ENCODE data around the gene KLHL5. TPM values are rescaled to one million over a fixed set of nuclear protein-coding genes. Genes with fewer than 3 reads are reported as not detected.

KLHL5 gene
- total RNA-seq, 1 donor from 2014 or later = 62.7 TPM

DNA sequence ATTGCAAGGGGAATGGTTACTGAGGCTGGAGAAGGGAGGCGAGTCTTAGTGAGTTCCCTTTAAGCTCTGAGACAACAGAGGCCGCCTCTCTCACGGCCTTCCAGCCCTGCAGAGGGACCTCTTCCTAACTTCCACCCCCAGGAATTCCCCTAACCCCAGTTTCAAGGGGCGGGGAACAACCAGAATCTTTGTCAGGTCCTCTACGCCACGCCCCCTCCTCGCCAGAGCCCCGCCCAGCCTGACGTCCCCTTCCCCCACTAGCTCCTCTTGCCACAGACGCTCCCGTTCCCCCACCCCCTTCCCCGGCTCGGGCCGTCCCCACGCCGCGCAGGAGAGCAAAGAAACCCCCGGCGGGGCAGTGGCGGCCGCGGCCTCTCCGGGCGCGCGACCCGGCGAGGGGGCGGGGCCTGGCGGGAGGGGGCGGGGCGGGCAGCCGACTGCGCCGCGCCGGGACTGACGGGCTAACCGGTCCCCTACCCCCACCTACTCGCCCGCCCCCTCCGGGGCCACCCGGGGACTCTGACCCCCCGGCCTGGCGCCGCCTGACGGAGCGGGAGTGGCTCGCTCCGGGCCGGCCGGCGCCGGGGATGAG is 17.6 kb upstream of the KLHL5 start:
- DNase-seq (ENCODE audit: low read depth) = no peak
- TF ChIP-seq CTCF (conservative IDR thresholded peaks at IDR 0.05; ENCODE audit: low read depth, low read length) = no peak
- H3K4me3 ChIP-seq (ENCODE audit: low read depth, low read length) = peak overlapping the region; percentile 59

- H3K4me3 ChIP-seq (ENCODE audit: low read depth, low read length) = peak overlapping the region; percentile 59
- no peak for DNase-seq (ENCODE audit: low read depth)
- TF ChIP-seq CTCF (conservative IDR thresholded peaks at IDR 0.05; ENCODE audit: low read depth, low read length) = no peak
These were observed 16.8 kb upstream of the KLHL5 start for GRCh38 chr4:39044956-39045826.

DNA sequence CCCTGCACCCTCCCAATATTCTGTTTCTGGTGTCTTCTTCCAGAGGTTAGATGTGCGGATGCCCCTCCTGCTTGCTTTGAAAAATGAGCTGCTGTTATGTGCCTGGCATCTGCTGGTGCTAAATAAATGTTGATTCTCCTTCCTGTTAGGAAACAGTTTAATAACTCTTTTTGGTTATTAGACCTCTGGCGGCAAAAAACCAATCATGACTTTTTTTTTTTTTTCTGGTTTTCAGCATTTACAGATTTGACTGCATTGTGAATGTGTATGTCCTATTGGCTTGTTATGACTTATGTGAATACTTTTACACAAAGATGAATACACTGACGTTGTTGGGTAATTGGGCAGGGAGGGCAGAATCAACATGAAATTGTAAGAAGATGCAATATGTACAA is 16.2 kb upstream of the KLHL5 start:
- TF ChIP-seq CTCF (conservative IDR thresholded peaks at IDR 0.05; ENCODE audit: low read depth, low read length) = no peak
- no peak for DNase-seq (ENCODE audit: low read depth)
- H3K4me3 ChIP-seq (ENCODE audit: low read depth, low read length) = peak overlapping the region; percentile 59

GRCh38 chr4:39046249-39046648 is 15.8 kb upstream of the KLHL5 start:
- peak overlapping the region; percentile 59 for H3K4me3 ChIP-seq (ENCODE audit: low read depth, low read length)
- no peak for DNase-seq (ENCODE audit: low read depth)
- TF ChIP-seq CTCF (conservative IDR thresholded peaks at IDR 0.05; ENCODE audit: low read depth, low read length) = no peak

DNA sequence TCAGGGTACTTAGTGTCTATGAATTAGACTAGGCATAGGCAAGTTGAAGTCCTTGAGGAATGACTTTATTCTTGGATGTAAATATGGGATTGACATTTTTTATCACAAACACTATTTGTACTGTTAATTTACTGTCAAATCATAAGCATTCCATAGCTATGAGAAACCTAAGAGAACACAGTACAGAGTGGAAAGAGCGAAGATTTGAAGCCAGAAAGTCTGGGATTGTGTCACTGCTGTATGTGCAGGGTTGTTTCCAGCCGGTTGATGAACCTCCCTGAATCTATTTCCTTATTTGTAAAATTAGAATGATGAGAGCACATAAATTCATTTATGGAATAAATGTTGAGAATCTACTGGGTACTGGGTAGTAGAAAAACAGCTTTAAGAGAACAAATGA is 14.4 kb upstream of the KLHL5 start:
- no peak for DNase-seq (ENCODE audit: low read depth)
- no peak overlapping the region for H3K4me3 ChIP-seq (ENCODE audit: low read depth, low read length)
- no peak for TF ChIP-seq CTCF (conservative IDR thresholded peaks at IDR 0.05; ENCODE audit: low read depth, low read length)

- DNase-seq (ENCODE audit: low read depth) = no peak
- no peak overlapping the region for H3K4me3 ChIP-seq (ENCODE audit: low read depth, low read length)
- TF ChIP-seq CTCF (conservative IDR thresholded peaks at IDR 0.05; ENCODE audit: low read depth, low read length) = no peak
These were observed 13.7 kb upstream of the KLHL5 start for GRCh38 chr4:39048311-39048710.
